Measurements from ENCODE around the gene RTKN. TPM values are rescaled to one million over a fixed set of nuclear protein-coding genes. Genes with fewer than 3 reads are reported as not detected.

RTKN gene
- total and polyA plus RNA-seq, 9 of the 15 experiments (the other 6 are each of a cell fraction or from before 2014, with no cell fraction given) = 0.14 to 6.9 (median 3.6) TPM

DNA sequence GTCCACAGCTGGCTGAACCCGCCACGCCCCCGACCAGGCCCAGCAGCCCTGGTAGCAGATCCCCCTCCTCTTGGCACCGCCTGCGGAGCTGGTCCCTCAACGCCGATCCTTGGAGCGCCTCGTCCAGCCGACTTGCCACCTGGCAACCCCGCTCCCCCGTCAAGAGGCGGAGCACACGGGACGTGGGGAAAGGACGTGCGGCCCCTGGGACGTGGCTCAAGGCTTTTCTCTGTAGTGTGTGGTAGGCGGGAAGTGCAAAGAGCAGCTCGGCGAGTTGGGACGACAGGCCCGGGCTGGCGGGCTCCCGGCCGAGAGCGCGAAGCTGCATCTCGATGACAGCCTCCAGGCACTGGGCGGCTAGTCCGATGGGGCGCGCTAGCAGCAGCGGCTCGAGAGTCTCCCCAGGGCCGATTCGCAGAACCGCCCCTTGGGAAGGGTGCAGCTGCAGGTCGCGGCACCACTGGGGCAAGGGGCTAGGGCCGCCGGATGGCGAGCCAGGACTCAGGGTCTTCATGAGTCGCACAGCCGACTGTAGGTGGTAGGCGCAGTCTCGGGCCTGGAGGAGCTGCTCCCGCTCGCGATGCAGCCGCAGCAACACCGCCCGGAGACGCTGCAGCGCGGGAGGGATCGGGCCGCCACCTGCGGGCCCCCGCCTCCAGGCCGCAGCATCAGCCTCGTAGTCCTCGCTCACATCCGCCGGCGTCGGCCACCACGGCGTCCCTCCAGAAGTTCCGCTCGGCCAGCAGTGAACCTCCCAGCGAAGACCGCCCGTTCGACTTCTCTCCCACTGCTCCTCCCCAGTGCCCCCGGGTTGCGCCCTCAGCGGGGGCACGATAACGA is 40.4 kb upstream of the RTKN start (continued):
- TF ChIP-seq, protein P1, sequence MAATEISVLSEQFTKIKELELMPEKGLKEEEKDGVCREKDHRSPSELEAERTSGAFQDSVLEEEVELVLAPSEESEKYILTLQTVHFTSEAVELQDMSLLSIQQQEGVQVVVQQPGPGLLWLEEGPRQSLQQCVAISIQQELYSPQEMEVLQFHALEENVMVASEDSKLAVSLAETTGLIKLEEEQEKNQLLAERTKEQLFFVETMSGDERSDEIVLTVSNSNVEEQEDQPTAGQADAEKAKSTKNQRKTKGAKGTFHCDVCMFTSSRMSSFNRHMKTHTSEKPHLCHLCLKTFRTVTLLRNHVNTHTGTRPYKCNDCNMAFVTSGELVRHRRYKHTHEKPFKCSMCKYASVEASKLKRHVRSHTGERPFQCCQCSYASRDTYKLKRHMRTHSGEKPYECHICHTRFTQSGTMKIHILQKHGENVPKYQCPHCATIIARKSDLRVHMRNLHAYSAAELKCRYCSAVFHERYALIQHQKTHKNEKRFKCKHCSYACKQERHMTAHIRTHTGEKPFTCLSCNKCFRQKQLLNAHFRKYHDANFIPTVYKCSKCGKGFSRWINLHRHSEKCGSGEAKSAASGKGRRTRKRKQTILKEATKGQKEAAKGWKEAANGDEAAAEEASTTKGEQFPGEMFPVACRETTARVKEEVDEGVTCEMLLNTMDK (IDR thresholded peaks at IDR 0.05; ENCODE audit: borderline replicate concordance, insufficient read depth, low read depth, low read length, poor library complexity, severe bottlenecking) = no peak
- TF ChIP-seq NRF1 (conservative IDR thresholded peaks at IDR 0.05 in 1 of 2, IDR thresholded peaks at IDR 0.05 in 1 of 2) (peak in 1 of 2 experiments; percentile 46; a peak in 2 of 4 replicates), SRSF3 (IDR thresholded peaks at IDR 0.05; ENCODE audit: insufficient read depth, low read length) (no peak), BCL6 (CRISPR knock-in tag; IDR thresholded peaks at IDR 0.05) (no peak), CTBP1 (IDR thresholded peaks at IDR 0.05; ENCODE audit: borderline replicate concordance) (peak; percentile 11), ZNF23 (CRISPR knock-in tag; IDR thresholded peaks at IDR 0.05) (no peak), SIN3B (IDR thresholded peaks at IDR 0.05; ENCODE audit: low read depth) (no peak), HIVEP1 (CRISPR knock-in tag; IDR thresholded peaks at IDR 0.05) (no peak), ZBTB8A (IDR thresholded peaks at IDR 0.05; ENCODE audit: partially characterized antibody) (no peak)
- TF ChIP-seq, protein P2, sequence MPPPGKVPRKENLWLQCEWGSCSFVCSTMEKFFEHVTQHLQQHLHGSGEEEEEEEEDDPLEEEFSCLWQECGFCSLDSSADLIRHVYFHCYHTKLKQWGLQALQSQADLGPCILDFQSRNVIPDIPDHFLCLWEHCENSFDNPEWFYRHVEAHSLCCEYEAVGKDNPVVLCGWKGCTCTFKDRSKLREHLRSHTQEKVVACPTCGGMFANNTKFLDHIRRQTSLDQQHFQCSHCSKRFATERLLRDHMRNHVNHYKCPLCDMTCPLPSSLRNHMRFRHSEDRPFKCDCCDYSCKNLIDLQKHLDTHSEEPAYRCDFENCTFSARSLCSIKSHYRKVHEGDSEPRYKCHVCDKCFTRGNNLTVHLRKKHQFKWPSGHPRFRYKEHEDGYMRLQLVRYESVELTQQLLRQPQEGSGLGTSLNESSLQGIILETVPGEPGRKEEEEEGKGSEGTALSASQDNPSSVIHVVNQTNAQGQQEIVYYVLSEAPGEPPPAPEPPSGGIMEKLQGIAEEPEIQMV (tag; conservative IDR thresholded peaks at IDR 0.05; ENCODE audit: low read depth) = no peak
- TF ChIP-seq, protein P3, sequence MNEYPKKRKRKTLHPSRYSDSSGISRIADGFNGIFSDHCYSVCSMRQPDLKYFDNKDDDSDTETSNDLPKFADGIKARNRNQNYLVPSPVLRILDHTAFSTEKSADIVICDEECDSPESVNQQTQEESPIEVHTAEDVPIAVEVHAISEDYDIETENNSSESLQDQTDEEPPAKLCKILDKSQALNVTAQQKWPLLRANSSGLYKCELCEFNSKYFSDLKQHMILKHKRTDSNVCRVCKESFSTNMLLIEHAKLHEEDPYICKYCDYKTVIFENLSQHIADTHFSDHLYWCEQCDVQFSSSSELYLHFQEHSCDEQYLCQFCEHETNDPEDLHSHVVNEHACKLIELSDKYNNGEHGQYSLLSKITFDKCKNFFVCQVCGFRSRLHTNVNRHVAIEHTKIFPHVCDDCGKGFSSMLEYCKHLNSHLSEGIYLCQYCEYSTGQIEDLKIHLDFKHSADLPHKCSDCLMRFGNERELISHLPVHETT (CRISPR knock-in tag; conservative IDR thresholded peaks at IDR 0.05 in 1 of 2, IDR thresholded peaks at IDR 0.05 in 1 of 2) = no peak
- TF ChIP-seq, protein P4, sequence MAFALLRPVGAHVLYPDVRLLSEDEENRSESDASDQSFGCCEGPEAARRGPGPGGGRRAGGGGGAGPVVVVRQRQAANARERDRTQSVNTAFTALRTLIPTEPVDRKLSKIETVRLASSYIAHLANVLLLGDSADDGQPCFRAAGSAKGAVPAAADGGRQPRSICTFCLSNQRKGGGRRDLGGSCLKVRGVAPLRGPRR (CRISPR knock-in tag; IDR thresholded peaks at IDR 0.05) = no peak

Data from K562 (cell line).